ENCODE results near the gene P2RX3.

P2RX3 gene

DNA sequence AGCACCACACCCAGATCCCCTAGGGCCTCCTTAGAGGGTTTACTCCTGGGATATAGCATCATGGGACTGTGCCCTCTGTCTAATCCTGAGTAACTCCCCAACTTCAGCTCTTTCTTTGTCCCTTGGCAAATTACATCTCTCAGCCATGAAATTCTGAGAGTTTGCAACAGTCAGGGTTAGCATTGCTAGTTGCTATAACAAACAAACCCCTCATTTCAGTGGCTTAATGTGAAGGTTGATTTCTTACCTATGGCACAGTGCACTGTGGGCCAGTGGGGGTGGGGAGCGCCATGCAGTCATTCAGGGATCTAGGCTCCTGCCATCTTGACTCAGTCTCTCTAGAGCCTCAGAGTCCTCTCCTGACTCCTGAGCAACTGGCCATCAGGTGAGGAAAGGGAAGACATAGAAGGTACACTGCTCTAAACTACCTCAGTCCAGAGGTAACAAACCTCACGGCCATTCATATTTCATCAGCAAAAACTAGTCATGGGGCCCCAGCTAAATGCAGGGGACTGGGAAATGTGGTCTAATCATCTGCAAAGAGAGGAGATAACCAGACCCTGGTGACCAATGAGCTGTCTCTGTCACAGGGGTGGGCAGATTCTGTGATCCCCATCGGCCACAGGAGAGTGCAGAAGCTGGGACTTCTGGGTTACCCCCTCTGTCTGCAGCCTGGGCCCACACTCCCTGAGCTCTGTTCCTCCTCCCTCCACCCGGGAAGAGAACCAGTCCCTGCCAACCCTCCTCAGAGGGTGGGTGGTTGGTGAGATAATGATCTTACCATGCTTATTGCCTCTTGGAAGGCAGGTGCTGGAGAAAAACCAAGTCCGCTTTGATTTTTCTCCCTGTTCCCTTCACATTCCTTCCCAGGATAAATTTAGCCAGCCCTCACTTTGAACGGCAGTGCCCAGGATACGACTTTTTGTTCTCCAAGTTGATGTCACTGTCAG, 25.3 kb downstream of the P2RX3 start:
- no peak for DNase-seq (ENCODE audit: low read depth)
- H3K4me3 ChIP-seq (ENCODE audit: low read depth, low read length) = no peak overlapping the region

DNA sequence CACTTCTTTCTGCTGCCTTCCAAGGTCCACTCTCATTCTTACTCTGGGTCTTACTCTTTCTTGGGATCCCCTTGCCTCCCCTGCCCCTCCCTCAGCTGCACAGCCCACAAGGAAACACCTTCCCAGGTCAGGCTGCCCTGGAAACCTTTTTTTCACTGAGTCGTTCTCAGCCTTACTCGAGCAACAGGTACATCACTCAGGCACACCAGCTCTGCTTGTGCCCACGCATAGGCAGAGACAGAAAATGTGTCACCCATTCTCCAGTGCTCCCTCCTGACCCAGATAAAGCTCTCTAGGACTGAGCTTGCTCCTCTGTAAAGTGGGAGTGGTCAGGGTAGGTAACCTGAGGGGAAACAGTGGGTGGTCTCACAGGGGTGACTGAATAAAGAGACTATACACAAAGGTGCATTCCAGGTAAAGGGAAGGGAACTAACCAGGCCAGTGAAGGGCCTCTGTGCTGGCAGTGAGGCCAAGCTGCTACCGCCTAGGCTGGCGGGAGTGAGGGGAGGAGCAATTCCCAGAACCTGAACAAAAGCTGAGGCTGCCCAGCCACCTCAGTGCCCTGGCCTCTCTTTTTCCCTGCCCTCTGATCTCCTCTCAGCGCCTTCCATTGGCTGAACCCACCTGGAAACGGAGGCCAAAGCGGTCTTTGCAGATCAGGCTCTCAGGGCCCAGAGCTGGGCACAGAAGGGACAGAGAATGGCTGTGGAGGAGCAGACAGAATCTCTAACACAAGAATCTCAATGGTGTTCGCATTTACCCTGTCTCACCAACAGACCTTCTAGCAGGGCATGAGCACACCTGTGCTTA, 26.9 kb downstream of the P2RX3 start:
- H3K4me3 ChIP-seq (ENCODE audit: low read depth, low read length) = no peak overlapping the region
- no peak for DNase-seq (ENCODE audit: low read depth)

DNA sequence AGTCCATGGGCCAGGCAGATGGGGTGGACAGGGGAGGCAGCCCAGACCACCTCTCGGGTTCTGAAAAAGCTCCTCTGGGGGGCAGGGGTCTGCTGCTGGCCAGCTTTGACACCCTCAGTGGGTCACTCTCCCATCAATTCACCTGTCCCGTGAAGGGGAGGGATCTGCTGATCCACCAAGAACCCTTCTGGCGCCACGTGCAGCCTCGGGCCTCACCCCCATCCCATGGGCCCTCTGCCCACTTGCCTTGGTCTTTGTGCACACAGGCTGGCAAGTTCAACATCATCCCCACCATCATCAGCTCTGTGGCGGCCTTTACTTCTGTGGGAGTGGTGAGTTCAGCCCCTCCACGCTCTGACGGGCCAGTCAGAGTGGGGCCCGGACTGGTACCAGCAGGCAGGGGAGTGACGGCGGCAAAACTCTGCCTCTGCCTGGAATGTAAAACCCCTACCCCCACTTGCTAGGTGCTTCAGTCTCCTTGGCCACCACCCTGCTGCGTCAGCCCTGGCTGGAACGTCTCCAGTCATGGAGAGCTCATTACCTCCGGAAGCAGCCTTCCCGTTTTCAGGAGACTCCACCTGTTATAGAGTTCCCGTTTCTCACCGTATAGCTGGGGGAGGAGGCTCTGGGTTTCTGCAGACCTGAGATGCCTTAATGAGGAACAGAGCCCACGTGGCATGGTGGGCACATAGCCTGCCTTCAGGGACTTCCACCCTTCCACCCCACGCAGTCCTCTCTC, 30.1 kb downstream of the P2RX3 start:
- no peak for DNase-seq (ENCODE audit: low read depth)
- H3K4me3 ChIP-seq (ENCODE audit: low read depth, low read length) = no peak overlapping the region

DNA sequence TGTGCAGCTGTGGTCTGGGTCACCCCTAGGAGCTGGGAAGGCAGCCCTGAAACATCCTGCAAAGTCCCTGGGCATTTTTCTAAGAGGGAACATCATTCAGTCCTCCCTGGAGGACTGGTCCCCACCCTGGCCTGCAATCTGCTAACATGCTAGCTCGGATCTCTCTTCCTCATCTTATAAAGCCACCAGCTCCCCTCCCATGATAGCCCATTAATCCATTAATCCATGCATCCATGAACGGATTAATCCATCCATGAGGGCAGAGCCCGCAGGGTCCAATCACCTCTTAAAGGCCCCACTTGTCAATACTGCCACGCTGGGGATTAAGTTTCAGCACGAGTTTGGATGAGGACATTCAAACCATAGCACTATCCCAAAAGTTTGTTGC, 30.7 kb downstream of the P2RX3 start:
- no peak for DNase-seq (ENCODE audit: low read depth)
- H3K4me3 ChIP-seq (ENCODE audit: low read depth, low read length) = no peak overlapping the region

DNA sequence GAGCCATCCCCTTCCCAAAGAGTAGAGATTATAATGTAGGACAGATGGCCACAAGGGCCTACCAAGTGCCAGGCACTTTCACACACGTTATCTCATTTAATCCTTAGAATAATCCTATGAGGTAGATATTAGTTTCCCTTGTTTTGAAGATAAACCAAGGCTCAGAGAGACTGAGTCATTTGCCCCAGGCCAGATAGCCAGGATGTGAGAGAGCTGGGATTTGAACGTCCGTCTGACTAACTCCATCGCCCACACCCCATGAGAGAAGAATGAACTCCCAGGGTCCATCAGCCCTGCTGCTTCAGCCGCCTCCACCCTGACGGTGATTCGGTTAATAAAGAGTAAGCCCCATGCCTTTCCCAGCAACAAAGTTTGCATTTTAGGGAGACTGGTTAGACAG, 32.1 kb downstream of the P2RX3 start:
- DNase-seq (ENCODE audit: low read depth) = no peak
- no peak overlapping the region for H3K4me3 ChIP-seq (ENCODE audit: low read depth, low read length)

DNA sequence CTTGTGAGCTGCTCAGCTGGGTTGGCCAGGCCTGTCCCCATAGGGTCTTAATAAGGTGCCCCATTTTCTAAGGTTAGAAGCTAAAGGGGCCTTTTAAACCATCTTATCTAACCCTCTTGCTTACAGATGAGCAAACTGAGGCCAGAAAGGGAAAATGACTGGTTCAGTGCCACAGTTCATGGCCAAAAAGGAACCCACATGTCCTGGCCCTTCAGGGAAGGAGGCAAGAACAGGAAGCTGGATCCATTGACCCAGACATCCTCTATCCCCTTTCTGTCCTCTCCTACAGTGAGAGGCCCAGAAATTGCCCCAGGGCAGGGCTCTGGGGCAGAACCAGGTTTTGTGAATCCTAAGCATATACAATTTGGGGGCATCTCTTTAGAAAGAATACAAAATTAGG, 32.8 kb downstream of the P2RX3 start:
- H3K4me3 ChIP-seq (ENCODE audit: low read depth, low read length) = no peak overlapping the region
- DNase-seq (ENCODE audit: low read depth) = no peak

DNA sequence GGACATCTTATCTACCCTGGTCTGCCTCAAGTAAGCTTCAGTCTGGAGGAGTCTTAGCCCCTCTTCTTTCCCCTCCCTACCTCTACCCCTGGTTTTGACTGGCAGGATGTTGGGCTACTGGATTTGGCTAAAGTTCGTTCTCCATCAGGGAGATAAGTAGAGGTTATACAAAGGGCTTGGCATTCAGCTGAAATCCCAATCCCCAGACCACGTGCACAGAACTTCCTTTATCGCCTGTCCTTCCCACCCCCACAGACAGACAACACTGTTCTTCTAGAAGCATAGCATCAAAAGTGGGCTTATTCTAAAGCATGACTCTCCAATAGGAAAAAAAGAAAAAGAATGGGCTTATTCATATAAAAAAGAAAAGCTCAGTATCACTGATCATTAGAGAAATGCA, 35.0 kb downstream of the P2RX3 start:
- DNase-seq (ENCODE audit: low read depth) = no peak
- H3K4me3 ChIP-seq (ENCODE audit: low read depth, low read length) = no peak overlapping the region

DNA sequence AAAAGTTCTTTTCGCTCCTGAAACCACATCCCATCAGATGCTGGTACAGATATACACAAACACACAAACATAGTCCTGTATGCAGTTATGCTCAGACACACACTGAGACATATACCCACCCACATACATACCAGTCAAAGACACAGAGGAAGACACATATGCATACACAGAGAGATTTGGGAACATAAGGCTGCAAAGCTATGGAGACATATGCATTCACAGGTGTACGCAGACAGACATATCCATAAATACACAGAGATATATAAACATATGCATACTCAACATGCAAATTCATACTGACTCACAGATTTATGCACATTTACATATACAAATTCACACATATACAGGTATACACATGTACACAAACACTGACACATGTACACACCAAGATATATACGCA, 36.8 kb downstream of the P2RX3 start:
- no peak for DNase-seq (ENCODE audit: low read depth)
- no peak overlapping the region for H3K4me3 ChIP-seq (ENCODE audit: low read depth, low read length)

DNA sequence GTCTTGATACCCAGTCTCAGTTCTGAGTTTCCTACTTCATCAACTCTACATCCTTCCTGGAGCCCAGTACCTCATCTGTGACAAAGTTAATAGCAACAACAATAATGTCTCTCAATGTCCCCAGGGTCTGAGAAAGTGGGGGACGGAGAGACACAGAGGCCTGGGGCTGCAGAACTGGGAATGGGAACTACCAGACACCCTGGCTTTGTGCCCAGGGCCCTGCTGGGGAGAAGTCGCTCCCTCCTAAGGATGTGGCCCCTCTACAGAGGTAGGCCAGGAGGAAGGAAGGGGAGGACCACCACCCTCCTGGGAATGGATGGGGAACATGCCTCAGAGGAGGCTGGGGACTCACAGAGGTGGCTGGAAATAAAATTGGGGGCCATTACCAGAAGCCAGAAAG, 37.3 kb downstream of the P2RX3 start:
- DNase-seq (ENCODE audit: low read depth) = no peak
- H3K4me3 ChIP-seq (ENCODE audit: low read depth, low read length) = no peak overlapping the region

DNA sequence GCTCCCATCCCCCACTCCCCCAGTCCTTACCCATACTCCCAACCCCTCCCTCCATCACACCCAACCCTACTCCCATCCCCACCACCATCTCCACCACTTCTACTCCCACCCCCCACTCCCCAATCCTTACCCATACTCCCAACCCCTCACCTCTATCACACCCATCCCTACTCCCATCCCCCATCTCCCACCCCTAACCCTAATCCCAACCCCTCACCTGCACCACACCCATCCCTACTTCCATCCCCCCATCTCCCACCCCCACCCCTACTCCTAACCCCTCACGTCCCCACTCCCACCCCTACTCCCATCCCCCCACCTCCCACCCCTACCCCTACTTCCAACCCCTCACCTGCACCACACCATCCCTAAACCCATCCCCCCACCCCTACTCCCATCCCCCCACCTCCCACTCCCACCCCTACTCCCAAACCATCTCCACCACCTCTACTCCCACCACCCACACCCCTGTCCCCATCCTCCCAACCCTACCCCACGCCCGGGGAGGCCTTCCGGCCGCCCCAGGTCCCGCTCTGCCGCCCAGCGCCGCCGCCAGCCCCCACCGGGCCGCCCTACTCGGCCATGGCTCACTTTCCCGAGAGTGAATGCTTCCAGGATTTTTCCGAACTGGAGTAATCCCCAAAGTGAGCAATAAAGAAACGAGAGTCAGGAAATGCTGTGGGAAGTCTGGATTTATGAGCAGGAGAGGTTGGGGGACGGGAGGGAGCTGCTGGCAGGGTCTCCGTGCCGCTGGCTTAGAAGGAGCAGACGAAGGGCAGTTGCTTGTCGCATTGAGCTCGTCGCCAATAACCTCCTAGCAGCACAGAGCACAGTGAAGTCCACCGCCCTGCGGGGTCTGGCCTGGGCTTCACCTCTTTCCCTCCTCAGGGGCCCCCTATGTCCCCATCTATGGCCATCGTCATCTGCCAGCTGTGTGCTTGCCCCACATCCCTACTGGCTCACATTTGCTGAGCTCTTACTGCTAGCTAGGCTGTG, 38.2 kb downstream of the P2RX3 start:
- no peak for DNase-seq (ENCODE audit: low read depth)
- no peak overlapping the region for H3K4me3 ChIP-seq (ENCODE audit: low read depth, low read length)

DNA sequence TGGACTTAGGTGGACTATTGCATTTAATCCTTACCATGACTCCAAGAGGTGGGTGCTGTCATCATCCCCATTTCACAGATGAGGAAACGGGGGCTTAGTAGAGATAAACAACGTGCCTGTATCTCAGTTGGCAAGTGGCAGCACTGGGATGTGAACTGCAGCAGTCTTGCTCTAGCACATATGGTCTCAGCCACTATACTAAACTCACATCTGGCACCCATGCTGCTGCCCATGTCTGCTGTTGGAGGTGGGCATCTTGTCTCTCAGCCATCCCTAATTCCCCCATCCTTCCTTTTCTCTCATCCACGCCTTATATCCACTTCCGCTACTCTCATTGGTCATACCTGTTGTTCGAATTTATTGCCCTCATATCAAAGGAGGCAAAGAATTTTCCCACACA, 39.0 kb downstream of the P2RX3 start:
- no peak for DNase-seq (ENCODE audit: low read depth)
- no peak overlapping the region for H3K4me3 ChIP-seq (ENCODE audit: low read depth, low read length)

DNA sequence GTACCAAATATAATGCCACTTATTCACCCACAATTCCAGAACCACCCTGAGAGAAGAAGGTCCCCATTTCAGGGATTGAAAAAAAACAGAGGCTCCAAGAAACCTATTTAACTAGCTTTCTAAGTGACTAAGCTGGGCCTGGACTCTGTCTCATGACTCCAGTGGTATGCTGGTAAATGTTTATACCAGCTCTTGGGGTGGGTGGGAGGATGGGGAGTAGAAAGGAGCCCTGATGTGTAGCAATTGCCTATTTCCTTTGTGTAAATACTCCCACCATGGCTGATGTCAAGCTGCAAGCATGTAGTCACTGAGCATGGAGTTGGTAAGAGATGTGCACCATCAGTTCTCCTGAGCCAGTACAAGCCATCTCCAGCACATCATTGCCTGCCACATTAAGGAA, 40.0 kb downstream of the P2RX3 start:
- DNase-seq (ENCODE audit: low read depth) = no peak
- no peak overlapping the region for H3K4me3 ChIP-seq (ENCODE audit: low read depth, low read length)

DNA sequence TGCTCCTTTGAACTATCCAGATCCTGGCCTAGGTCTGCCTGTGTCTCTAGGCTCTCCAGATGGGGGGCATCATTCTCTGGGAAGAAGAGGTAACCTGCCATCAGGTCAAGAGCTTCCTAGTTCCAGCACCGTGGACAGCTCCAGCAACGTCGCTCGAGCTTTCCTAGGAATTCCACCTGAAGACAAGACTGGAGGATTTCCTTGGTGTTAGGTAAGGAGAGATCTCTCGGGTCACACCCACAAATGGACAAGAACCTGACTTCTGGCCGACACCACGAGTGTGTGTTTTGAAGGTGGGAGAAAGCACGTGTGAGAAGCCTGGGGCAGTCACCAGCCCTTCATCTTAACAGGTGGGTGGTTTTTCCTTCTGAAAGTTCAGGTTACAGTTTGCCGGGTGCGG, 41.6 kb downstream of the P2RX3 start:
- no peak overlapping the region for H3K4me3 ChIP-seq (ENCODE audit: low read depth, low read length)
- DNase-seq (ENCODE audit: low read depth) = no peak

DNA sequence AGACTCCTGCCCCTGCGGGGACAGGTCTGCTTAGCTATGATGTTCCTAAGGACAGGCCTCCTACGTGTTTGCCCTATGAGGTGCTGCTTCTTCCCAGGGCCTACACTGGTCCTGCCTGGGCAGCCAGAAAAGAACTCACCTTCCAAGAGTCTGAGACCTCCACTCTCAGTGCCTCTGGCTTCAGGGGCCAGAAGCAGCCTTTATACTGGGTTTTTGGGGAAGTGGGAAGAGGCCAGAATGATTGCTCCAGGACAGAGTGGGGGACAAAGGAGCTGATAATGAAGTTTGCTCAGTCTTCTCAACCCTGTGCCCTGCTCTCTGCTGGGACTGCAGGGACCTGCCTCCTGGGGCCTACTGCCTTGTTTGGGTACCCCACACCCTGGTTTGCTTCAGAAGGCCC, 42.8 kb downstream of the P2RX3 start, which contains the start of gene PRG3:
Gene PRG3, minus strand, starts transcription at position 176 of the 400 bp plus-strand sequence. CDS start 442 bp downstream, outside the sequence.
- no peak for DNase-seq (ENCODE audit: low read depth)
- no peak within 1 kb of the TSS for H3K4me3 ChIP-seq (ENCODE audit: low read depth, low read length)

DNA sequence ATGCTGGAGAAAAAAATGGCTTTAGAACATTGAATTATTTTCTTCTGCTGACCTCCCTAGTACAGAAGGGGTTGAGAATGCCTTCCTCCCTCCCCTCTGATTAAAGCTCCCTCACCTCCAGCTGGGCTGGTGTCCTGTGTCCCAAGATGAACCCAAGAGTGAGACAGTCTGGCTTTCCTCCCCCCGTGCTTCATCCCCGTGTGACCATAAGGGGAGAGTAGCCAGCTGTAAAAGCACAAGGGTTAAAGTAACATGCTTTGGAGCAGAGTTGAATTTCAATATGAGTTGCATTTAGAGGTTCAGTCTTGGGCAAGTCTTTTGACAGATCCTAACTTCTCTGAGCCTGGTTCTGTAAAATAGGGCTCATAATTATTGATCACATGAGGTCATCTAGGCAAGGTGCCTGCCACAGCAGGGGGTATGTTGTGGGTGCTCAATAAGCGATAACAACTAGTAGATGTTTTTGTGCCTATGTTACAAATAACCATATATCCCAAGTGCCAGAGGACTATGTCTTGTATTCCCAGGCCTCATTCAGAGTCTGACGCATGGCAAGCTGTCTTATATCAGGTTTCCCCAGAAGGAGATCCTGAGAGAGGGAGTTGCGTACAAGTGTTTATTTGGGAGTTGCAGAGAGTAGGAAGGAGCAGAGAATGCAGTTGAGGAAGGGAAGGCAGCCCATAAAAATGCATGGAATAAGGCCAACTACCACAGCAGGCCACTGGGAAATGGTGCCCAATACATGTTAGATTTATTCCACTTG, 48.2 kb downstream of the P2RX3 start:
- no peak for DNase-seq (ENCODE audit: low read depth)
- H3K4me3 ChIP-seq (ENCODE audit: low read depth, low read length) = no peak overlapping the region

DNA sequence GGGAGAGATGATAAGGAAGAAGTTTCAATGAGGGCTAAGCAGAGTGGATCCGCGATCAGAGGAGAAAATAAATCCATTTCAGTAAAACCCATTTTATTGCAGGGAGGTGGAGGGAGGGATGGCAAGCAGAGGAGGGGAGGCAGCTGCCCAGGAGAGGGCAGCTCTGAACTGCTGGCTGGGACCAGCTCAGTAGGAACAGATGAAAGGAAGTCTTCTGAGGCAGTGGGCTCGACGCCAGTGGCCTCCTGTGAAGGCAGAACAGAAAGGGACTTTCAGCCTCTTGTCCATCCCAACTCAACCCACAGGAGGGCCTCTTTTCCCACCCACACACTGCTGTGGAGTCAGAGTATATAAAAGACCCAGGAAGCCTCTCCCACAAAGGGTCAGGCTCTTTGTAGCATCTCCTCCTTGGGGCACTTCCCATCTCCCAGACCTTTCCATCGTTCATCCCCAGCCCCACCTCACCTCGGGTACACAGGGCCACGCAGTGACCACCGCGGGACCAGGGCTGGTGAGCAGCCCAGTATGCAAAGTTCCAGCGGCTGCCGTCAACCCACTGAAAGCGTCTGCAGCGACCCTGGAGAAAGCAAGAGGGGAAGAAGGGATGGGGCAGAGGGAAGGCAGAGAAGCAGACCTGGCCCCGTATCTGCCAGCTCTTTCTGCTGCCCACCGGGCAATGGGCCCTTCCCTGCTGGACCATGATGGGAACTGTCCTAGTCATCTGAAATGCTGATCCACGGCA, 49.3 kb downstream of the P2RX3 start:
- no peak overlapping the region for H3K4me3 ChIP-seq (ENCODE audit: low read depth, low read length)

DNA sequence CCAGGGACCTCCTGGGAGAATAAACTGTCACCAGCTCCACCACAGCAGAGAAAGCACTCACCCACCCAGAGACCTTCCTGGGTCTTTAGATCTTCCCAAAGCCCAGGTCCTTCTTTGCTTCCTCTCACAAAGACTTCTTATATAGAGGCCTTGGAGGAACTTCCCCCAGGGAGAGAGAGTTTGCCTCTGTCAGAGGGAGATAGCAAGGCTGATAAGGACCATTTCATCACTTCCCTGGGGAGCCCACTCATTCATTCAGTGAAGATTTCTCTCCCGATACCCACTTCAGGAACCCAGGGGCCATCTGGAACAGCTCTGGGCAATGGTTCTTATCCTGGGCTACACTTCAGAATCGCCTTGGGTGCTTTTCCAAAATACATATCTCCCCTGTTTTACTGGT, 52.4 kb downstream of the P2RX3 start, which contains the start of gene PRG2:
Gene PRG2, minus strand, starts transcription at position 116 of the 400 bp plus-strand sequence. CDS start 706 bp downstream, outside the sequence.
- no peak within 1 kb of the TSS for H3K4me3 ChIP-seq (ENCODE audit: low read depth, low read length)
- no peak for DNase-seq (ENCODE audit: low read depth)

More for the DNA sequence above, 49.3 kb downstream of the P2RX3 start:
- no peak for DNase-seq (ENCODE audit: low read depth)

Data from skeletal muscle cell (primary cell).